IMR-90 (cell line): ENCODE data around the gene CDT1. TPM values are rescaled to one million over a fixed set of nuclear protein-coding genes. Genes with fewer than 3 reads are reported as not detected.

Experiments used
- ATAC-seq: fragments of 200-7000 bp; cut with Tn5 transposase; 2 replicates; pipeline ENCODE4 v1.9.1; 2020; ENCODE audit warnings: low read depth, mild to moderate bottlenecking, moderate library complexity
- BruUV-seq: library from RNA; stranded (reverse); fragments of 400-500 nt; replicated peaks from 2 replicates; lab custom pipeline; 2021; lab: Mats Ljungman, UMichigan
- CTCF ChIA-PET: fragments of 300-600 bp; formaldehyde crosslinking; extraction: SDS; loops from one replicate; lab custom pipeline; 2021; ENCODE audit warnings: antibody characterized with exemption; lab: Yijun Ruan, JAX
- POLR2A ChIA-PET: fragments of 300-600 bp; sonication (Branson Sonifier 250); formaldehyde crosslinking; loops from one replicate; lab custom pipeline; 2022; ENCODE audit warnings: antibody characterized with exemption; ENCODE audit not compliant: unreplicated experiment; lab: Charles Lee
- DNase-seq: peaks from one replicate; pipeline ENCODE4 v3.0.0; 2013
- H2AFZ ChIP-seq: replicated peaks from 2 replicates; pipeline ENCODE3; 2013; ENCODE audit warnings: low read length, mild to moderate bottlenecking; ENCODE audit not compliant: poor library complexity
- H2AK5ac ChIP-seq: 2 replicates; pipeline ENCODE4 v1.6.1; 2013; ENCODE audit warnings: low read depth, low read length, inconsistent platforms
- H2AK9ac ChIP-seq: replicated peaks from 2 replicates; pipeline ENCODE3; 2013; ENCODE audit warnings: mild to moderate bottlenecking, low read depth, low read length, moderate library complexity; ENCODE audit not compliant: poor library complexity
- H2BK120ac ChIP-seq: 2 replicates; pipeline ENCODE4 v1.6.1; 2013; ENCODE audit warnings: low read depth, low read length, inconsistent platforms
- H2BK15ac ChIP-seq: 3 replicates; pipeline ENCODE4 v1.6.1; 2013; ENCODE audit warnings: low read depth, low read length, inconsistent platforms
- H2BK20ac ChIP-seq: 2 replicates; pipeline ENCODE4 v1.6.1; 2013; ENCODE audit warnings: low read depth, mild to moderate bottlenecking, inconsistent platforms, low read length, moderate library complexity
- H2BK5ac ChIP-seq: 2 replicates; pipeline ENCODE4 v1.6.1; 2013; ENCODE audit warnings: mild to moderate bottlenecking, low read depth, low read length, inconsistent platforms; ENCODE audit not compliant: poor library complexity, severe bottlenecking
- H3K14ac ChIP-seq: replicated peaks from 2 replicates; pipeline ENCODE4 v1.6.1; 2013; ENCODE audit warnings: low read depth, low read length, inconsistent platforms
- H3K18ac ChIP-seq: 2 replicates; pipeline ENCODE4 v1.6.1; 2013; ENCODE audit warnings: low read depth, low read length, control low read depth
- H3K23ac ChIP-seq: 2 replicates; pipeline ENCODE4 v1.6.1; 2013; ENCODE audit warnings: low read depth, low read length, inconsistent platforms
- H3K27ac ChIP-seq: 2 replicates; pipeline ENCODE4 v1.5.1; 2013; ENCODE audit warnings: mild to moderate bottlenecking, control low read depth, low read length; ENCODE audit not compliant: insufficient read depth
- H3K27me3 ChIP-seq: 2 replicates; pipeline ENCODE4 v1.6.1; 2013; ENCODE audit warnings: low read length; ENCODE audit not compliant: control insufficient read depth, insufficient read depth
- H3K36me3 ChIP-seq: 2 replicates; pipeline ENCODE4 v1.6.1; 2013; ENCODE audit warnings: low read length, mixed read lengths; ENCODE audit not compliant: control insufficient read depth, insufficient read depth
- H3K4ac ChIP-seq: 2 replicates; pipeline ENCODE4 v1.6.1; 2013; ENCODE audit warnings: low read depth, low read length, inconsistent platforms
- H3K4me1 ChIP-seq: 2 replicates; pipeline ENCODE4 v1.6.1; 2013; ENCODE audit warnings: low read length, mixed read lengths; ENCODE audit not compliant: control insufficient read depth, insufficient read depth
- H3K4me2 ChIP-seq: 2 replicates; pipeline ENCODE4 v1.6.1; 2013; ENCODE audit warnings: low read depth, mild to moderate bottlenecking, control low read depth, low read length, moderate library complexity
- H3K4me3 ChIP-seq: 2 replicates; pipeline ENCODE4 v1.5.1; 2013; ENCODE audit warnings: low read depth, mild to moderate bottlenecking, control low read depth, low read length, moderate library complexity; ENCODE audit not compliant: insufficient read depth
- H3K56ac ChIP-seq: 2 replicates; pipeline ENCODE4 v1.6.1; 2013; ENCODE audit warnings: low read length, inconsistent platforms; ENCODE audit not compliant: insufficient read depth; ENCODE audit errors: extremely low read depth
- H3K79me1 ChIP-seq, 2 experiments: 2 replicates each; pipeline ENCODE4 v1.6.1; 2013; ENCODE audit warnings: low read length in 2 of 2, inconsistent platforms in 1 of 2, low read depth in 1 of 2
- H3K9ac ChIP-seq: 2 replicates; pipeline ENCODE4 v1.6.1; 2013; ENCODE audit warnings: low read depth, low read length, control low read depth
- H3K9me1 ChIP-seq: 2 replicates; pipeline ENCODE4 v1.6.1; 2013; ENCODE audit warnings: low read length, inconsistent platforms; ENCODE audit not compliant: insufficient read depth
- H3K9me3 ChIP-seq: 2 replicates; pipeline ENCODE4 v1.6.1; 2013; ENCODE audit warnings: low read length; ENCODE audit not compliant: control insufficient read depth, insufficient read depth
- H4K20me1 ChIP-seq: 2 replicates; pipeline ENCODE4 v1.6.1; 2013; ENCODE audit warnings: low read length, inconsistent platforms; ENCODE audit not compliant: insufficient read depth
- H4K5ac ChIP-seq: 2 replicates; pipeline ENCODE4 v1.6.1; 2013; ENCODE audit warnings: mild to moderate bottlenecking, low read depth, low read length, control low read depth
- H4K8ac ChIP-seq, 2 experiments: 2 replicates each; pipeline ENCODE4 v1.6.1; 2013; ENCODE audit warnings: low read depth in 2 of 2, low read length in 2 of 2, control low read depth in 1 of 2, inconsistent platforms in 1 of 2
- H4K91ac ChIP-seq: 2 replicates; pipeline ENCODE4 v1.6.1; 2013; ENCODE audit warnings: low read depth, low read length, inconsistent platforms; ENCODE audit not compliant: insufficient read depth
- ELK1 ChIP-seq: fragments of 150-350 bp; IDR thresholded peaks from 2 replicates; pipeline ENCODE4 v1.6.1; 2016; ENCODE audit warnings: low read depth, mild to moderate bottlenecking, low read length, moderate library complexity, borderline replicate concordance
- POLR2A ChIP-seq: IDR thresholded peaks from 2 replicates; pipeline ENCODE4 v1.6.1; 2012; ENCODE audit warnings: mild to moderate bottlenecking, low read depth, low read length
- RFX5 ChIP-seq: IDR thresholded peaks from 2 replicates; pipeline ENCODE4 v1.8.0; 2012; ENCODE audit warnings: low read depth, mild to moderate bottlenecking, low read length, moderate library complexity
- WGBS, 2 experiments: methylation state at CpG; one replicate each; pipeline versions ENCODE4 v1.1.5 to v1.1.7; 2013; ENCODE audit warnings: missing lambda C conversion rate in 2 of 2; ENCODE audit not compliant: insufficient read length in 1 of 2; ENCODE audit errors: extremely low coverage in 2 of 2; 5-methylcytosine and 5-hydroxymethylcytosine counted together
- dilution Hi-C: fragments of 300-500 bp; cut with HindIII; formaldehyde crosslinking; loops from one replicate; pipeline ENCODE4 v1.14.3; 2018; ENCODE audit warnings: low sequenced_read_pairs; ENCODE audit not compliant: unreplicated experiment
- in situ Hi-C: fragments of 300-500 bp; cut with MboI; formaldehyde crosslinking; loops from 3 replicates; pipeline ENCODE4 v1.14.3; 2019; ENCODE audit warnings: low sequenced_read_pairs, inconsistent platforms, mixed read lengths
- intact Hi-C: fragments of 100-400 bp; cut with micrococcal nuclease; formaldehyde crosslinking; loops from 2 replicates; pipeline ENCODE4 v1.10.0; 2022
- polyA plus RNA-seq, 3 experiments: library from polyadenylated mRNA; depleted of rRNA; stranded (reverse); fragments of >200 nt; gene quantifications; 2 replicates each; pipeline ENCODE4 v1.2.3, GENCODE V29; 2012; ENCODE audit warnings: low replicate concordance in 1 of 3
- total RNA-seq: library from RNA; depleted of rRNA; stranded (reverse); fragments of >200 nt; gene quantifications from 2 replicates; pipeline ENCODE4 v1.2.3, GENCODE V29; 2012

CDT1 gene
- total and polyA plus RNA-seq, 2 of the 4 experiments (the other 2 are of a cell fraction) = 3.2 to 11.8 TPM

GRCh38 chr16:88762258-88762870 is 41.2 kb upstream of the CDT1 start:
- no peak overlapping the region for H2AK9ac ChIP-seq
- intact Hi-C loops = no loop called here
- no peak overlapping the region for H4K91ac ChIP-seq
- no peak overlapping the region for H2BK20ac ChIP-seq
- H4K20me1 ChIP-seq = peaks cover 100% of the 10 kb centered on the region
- BruUV-seq = no TSS peak
- H3K56ac ChIP-seq = no peak overlapping the region
- ChIA-PET CTCF (no interaction called here), POLR2A (no interaction called here)
- peaks cover 8% of the 10 kb centered on the region for H3K36me3 ChIP-seq
- no peak overlapping the region for H2BK15ac ChIP-seq
- no peak overlapping the region for H3K9ac ChIP-seq
- ATAC-seq (no peak), DNase-seq (no peak)
- no peak overlapping the region for H3K4me2 ChIP-seq
- H2BK5ac ChIP-seq = no peak overlapping the region
- no peak overlapping the region for H3K18ac ChIP-seq
- H2BK120ac ChIP-seq = no peak overlapping the region
- no peak overlapping the region for H2AK5ac ChIP-seq
- dilution Hi-C loops = no loop called here
- H3K9me3 ChIP-seq = no peaks in the 10 kb centered on the region
- peaks cover 18 to 97% of the 10 kb centered on the region in 2 experiments; a peak in 3 of 4 replicates for H3K79me1 ChIP-seq
- H3K4ac ChIP-seq = no peak overlapping the region
- in situ Hi-C loops = no loop called here
- no peak overlapping the region for H3K14ac ChIP-seq
- H3K27ac ChIP-seq = no peak overlapping the region
- peaks cover 30% of the 10 kb centered on the region for H3K4me1 ChIP-seq
- peaks cover 31% of the 10 kb centered on the region for H3K9me1 ChIP-seq
- H4K8ac ChIP-seq = no peak overlapping the region
- H2AFZ ChIP-seq = no peak overlapping the region
- no peak overlapping the region for H3K4me3 ChIP-seq
- no peak overlapping the region for H4K5ac ChIP-seq
- no peak overlapping the region for H3K23ac ChIP-seq
- WGBS, 2 experiments = 80% methylated on average over 1 of the region's 16 CpGs; no CpG with 5 or more reads in 1 of the 2 experiments
- TF ChIP-seq ELK1 = no peak
- TF ChIP-seq RFX5 = no peak
- TF ChIP-seq POLR2A = no peak
- H3K27me3 ChIP-seq = no peaks in the 10 kb centered on the region
